Measurements from ENCODE around the gene C16orf96. TPM values are rescaled to one million over a fixed set of nuclear protein-coding genes. Genes with fewer than 3 reads are reported as not detected.

C16orf96 gene
- total RNA-seq, 6 experiments from 2014 or later, result not detected

GRCh38 chr16:4648917-4649316 is 92.8 kb downstream of the C16orf96 start:
- no peak for DNase-seq
- Mint-ChIP-seq H3K27me3 (ENCODE audit: insufficient read depth) (peaks cover 2% of the 10 kb centered on the region; the same call in 1 of the 2 replicates), H3K9me3 (peaks cover 5% of the 10 kb centered on the region; the same call in 1 of the 2 replicates), H3K4me3 (no peak overlapping the region), H3K36me3 (ENCODE audit: low read depth) (peaks cover 27% of the 10 kb centered on the region), H3K27ac (no peak overlapping the region), H3K4me1 (ENCODE audit: low read depth) (no peaks in the 10 kb centered on the region)
- TF ChIP-seq CTCF (IDR thresholded peaks at IDR 0.05), result no peak

- Mint-ChIP-seq H3K27me3 (ENCODE audit: insufficient read depth) (peaks cover 2% of the 10 kb centered on the region; the same call in 1 of the 2 replicates), H3K4me3 (no peak overlapping the region), H3K27ac (no peak overlapping the region)
These were observed 93.8 kb downstream of the C16orf96 start for GRCh38 chr16:4649744-4650442.

More at GRCh38 chr16:4649744-4650442, 93.8 kb downstream of the C16orf96 start:
- H3K36me3 Mint-ChIP-seq (ENCODE audit: low read depth), result peaks cover 27% of the 10 kb centered on the region
- TF ChIP-seq CTCF (IDR thresholded peaks at IDR 0.05), result no peak
- H3K9me3 Mint-ChIP-seq, result peaks cover 5% of the 10 kb centered on the region; the same call in 1 of the 2 replicates
- no peaks in the 10 kb centered on the region for H3K4me1 Mint-ChIP-seq (ENCODE audit: low read depth)
- no peak for DNase-seq

Other genes starting within 250 kb of the C16orf96 start
- gene GLIS2, start 240.3 kb upstream of the C16orf96 start, total RNA-seq (2021; fragmentation: NEBNext Ultra II Directional; extraction: Animal tissue kit (Norgen Biotek cat#: 25700)), result 10 to 100 TPM; 21.9 to 26.0 (median 23.5) TPM
- 10 to 100 TPM; 44.9 to 50.8 (median 46.1) TPM for gene PAM16, start 205.0 kb upstream of the C16orf96 start, total RNA-seq (2021; fragmentation: NEBNext Ultra II Directional; extraction: Animal tissue kit (Norgen Biotek cat#: 25700))
- 100 to 1,000 TPM in 4 of 6 experiments, 10 to 100 TPM in 2; 92.0 to 131 (median 103) TPM for gene VASN, start 184.5 kb upstream of the C16orf96 start, total RNA-seq (2021; fragmentation: NEBNext Ultra II Directional; extraction: Animal tissue kit (Norgen Biotek cat#: 25700))
- gene CORO7, start 139.7 kb upstream of the C16orf96 start, total RNA-seq (2021; fragmentation: NEBNext Ultra II Directional; extraction: Animal tissue kit (Norgen Biotek cat#: 25700)), result 10 to 100 TPM; 12.1 to 20.9 (median 17.2) TPM
- 10 to 100 TPM; 40.8 to 54.4 (median 45.1) TPM for gene DNAJA3, start 130.5 kb upstream of the C16orf96 start, total RNA-seq (2021; fragmentation: NEBNext Ultra II Directional; extraction: Animal tissue kit (Norgen Biotek cat#: 25700))
- gene NMRAL1, start 81.7 kb upstream of the C16orf96 start, total RNA-seq (2021; fragmentation: NEBNext Ultra II Directional; extraction: Animal tissue kit (Norgen Biotek cat#: 25700)), result 10 to 100 TPM; 26.2 to 37.2 (median 33.7) TPM
- gene HMOX2, start 79.9 kb upstream of the C16orf96 start, total RNA-seq (2021; fragmentation: NEBNext Ultra II Directional; extraction: Animal tissue kit (Norgen Biotek cat#: 25700)), result 10 to 100 TPM; 45.2 to 60.5 (median 54.9) TPM
- gene CDIP1, start 17.6 kb upstream of the C16orf96 start, total RNA-seq (2021; fragmentation: NEBNext Ultra II Directional; extraction: Animal tissue kit (Norgen Biotek cat#: 25700)), result 1 to 10 TPM; 5.0 to 8.3 (median 6.4) TPM
- 10 to 100 TPM; 23.5 to 33.2 (median 27.9) TPM for gene UBALD1, start 58.5 kb downstream of the C16orf96 start, total RNA-seq (2021; fragmentation: NEBNext Ultra II Directional; extraction: Animal tissue kit (Norgen Biotek cat#: 25700))
- gene MGRN1, start 68.5 kb downstream of the C16orf96 start, total RNA-seq (2021; fragmentation: NEBNext Ultra II Directional; extraction: Animal tissue kit (Norgen Biotek cat#: 25700)), result 10 to 100 TPM; 65.8 to 81.6 (median 69.1) TPM
- gene NUDT16L1, start 137.2 kb downstream of the C16orf96 start, total RNA-seq (2021; fragmentation: NEBNext Ultra II Directional; extraction: Animal tissue kit (Norgen Biotek cat#: 25700)), result 10 to 100 TPM; 33.2 to 41.8 (median 34.3) TPM
- gene ANKS3, start 177.9 kb downstream of the C16orf96 start, total RNA-seq (2021; fragmentation: NEBNext Ultra II Directional; extraction: Animal tissue kit (Norgen Biotek cat#: 25700)), result 10 to 100 TPM; 16.7 to 23.1 (median 19.7) TPM
- gene DNAAF8, start 178.2 kb downstream of the C16orf96 start, total RNA-seq (2021; fragmentation: NEBNext Ultra II Directional; extraction: Animal tissue kit (Norgen Biotek cat#: 25700)), result 1 to 10 TPM; 1.1 to 2.8 (median 1.6) TPM
- 10 to 100 TPM in 4 of 6 experiments, 1 to 10 TPM in 2; 8.9 to 13.4 (median 10.4) TPM for gene ZNF500, start 210.8 kb downstream of the C16orf96 start, total RNA-seq (2021; fragmentation: NEBNext Ultra II Directional; extraction: Animal tissue kit (Norgen Biotek cat#: 25700))
- gene SEPTIN12, start 232.0 kb downstream of the C16orf96 start, total RNA-seq (2021; fragmentation: NEBNext Ultra II Directional; extraction: Animal tissue kit (Norgen Biotek cat#: 25700)), result not detected
- gene SMIM22, start 239.0 kb downstream of the C16orf96 start, total RNA-seq (2021; fragmentation: NEBNext Ultra II Directional; extraction: Animal tissue kit (Norgen Biotek cat#: 25700)), result not detected
- gene ROGDI, start 246.3 kb downstream of the C16orf96 start, total RNA-seq (2021; fragmentation: NEBNext Ultra II Directional; extraction: Animal tissue kit (Norgen Biotek cat#: 25700)), result 10 to 100 TPM; 16.8 to 20.1 (median 18.5) TPM

Data from HFFc6 (cell line).